ENCODE measurements around the gene FAM13C. TPM values are rescaled to one million over a fixed set of nuclear protein-coding genes. Genes with fewer than 3 reads are reported as not detected.

The FAM13C gene
- total and polyA plus RNA-seq, 9 of the 15 experiments (the other 6 are each of a cell fraction or from before 2014, with no cell fraction given), result not detected

GRCh38 chr10:59336632-59337031 lies 25.7 kb downstream of the FAM13C start:
- ChIA-PET POLR2A (no interaction called here), CTCF (ENCODE audit: low intra/inter-chr PET ratio) (no interaction called here)
- ATAC-seq (no peak), DNase-seq (ENCODE audit: extremely low read depth in 1 of 4, low spot score in 3 of 4) (no peak), FAIRE-seq (no peak)
- H3K4me3 ChIP-seq, result no peak overlapping the region
- 0% methylated on average over 2 of the region's 2 CpGs for WGBS (ENCODE audit: insufficient coverage, low coverage, missing lambda C conversion rate)
- no peaks in the 10 kb centered on the region for H3K4me1 ChIP-seq (replicated peaks in 1 of 2; ENCODE audit: control insufficient read depth in 2 of 2, insufficient read depth in 2 of 2, low read length in 2 of 2)
- intact Hi-C loops (cut with micrococcal nuclease) (no loop called here), in situ Hi-C loops (cut with MboI) (no loop called here)
- H3K36me3 ChIP-seq (ENCODE audit: control insufficient read depth, insufficient read depth, low read length), result no peaks in the 10 kb centered on the region
- no peaks in the 10 kb centered on the region for H3K79me2 ChIP-seq (ENCODE audit: control insufficient read depth, insufficient read depth, low read length)
- TF ChIP-seq ZNF253 (CRISPR knock-in tag; conservative IDR thresholded peaks at IDR 0.05) (no peak), ZNF76 (CRISPR knock-in tag; IDR thresholded peaks at IDR 0.05; ENCODE audit: borderline replicate concordance) (no peak), FOXK1 (CRISPR knock-in tag; IDR thresholded peaks at IDR 0.05; ENCODE audit: borderline replicate concordance) (no peak), POLR2AphosphoS2 (IDR thresholded peaks at IDR 0.05; ENCODE audit: low read length) (no peak), ZNF507 (tag; conservative IDR thresholded peaks at IDR 0.05) (no peak), ZNF263 (CRISPR knock-in tag; IDR thresholded peaks at IDR 0.05; ENCODE audit: borderline replicate concordance) (no peak), ESRRA (IDR thresholded peaks at IDR 0.05; ENCODE audit: borderline replicate concordance, low read depth) (no peak), POLR2A (conservative IDR thresholded peaks at IDR 0.05) (no peak), ZNF282 (CRISPR knock-in tag; IDR thresholded peaks at IDR 0.05) (no peak), ZC3H11A (IDR thresholded peaks at IDR 0.05; ENCODE audit: low read depth, low read length) (no peak), E2F5 (CRISPR knock-in tag; IDR thresholded peaks at IDR 0.05) (no peak), ZNF212 (CRISPR knock-in tag; IDR thresholded peaks at IDR 0.05) (no peak), FOXP4 (CRISPR knock-in tag; IDR thresholded peaks at IDR 0.05; ENCODE audit: borderline replicate concordance) (no peak), HNRNPUL1 (IDR thresholded peaks at IDR 0.05; ENCODE audit: low read length) (no peak), HIVEP1 (CRISPR knock-in tag; IDR thresholded peaks at IDR 0.05) (no peak)
- H3K9me1 ChIP-seq (ENCODE audit: control insufficient read depth, insufficient read depth, low read length), result no peaks in the 10 kb centered on the region
- H3K9ac ChIP-seq (ENCODE audit: insufficient read depth in 1 of 2, low read depth in 2 of 2, low read length in 2 of 2), result no peak overlapping the region
- H3K4me2 ChIP-seq (ENCODE audit: insufficient read depth, low read length), result no peak overlapping the region
- no peak overlapping the region for H2AFZ ChIP-seq (ENCODE audit: low read depth, low read length)
- no peaks in the 10 kb centered on the region for H4K20me1 ChIP-seq (replicated peaks; ENCODE audit: control insufficient read depth, insufficient read depth, low read length)
- H3K27me3 ChIP-seq (ENCODE audit: control insufficient read depth in 2 of 2, insufficient read depth in 2 of 2, low read length in 2 of 2), result no peaks in the 10 kb centered on the region
- no peak overlapping the region for H3K27ac ChIP-seq (ENCODE audit: extremely low read depth, low read depth, low read length)
- BruUV-seq (replicated peaks), result no TSS peak
- H3K9me3 ChIP-seq (replicated peaks; ENCODE audit: control insufficient read depth, insufficient read depth, low read depth, low read length), result no peaks in the 10 kb centered on the region
